Activated T-helper 2 cell treated with anti-CD3 and anti-CD28 coated beads, Interferon-gamma antibody, Interleukin-2, Interleukin-4, amounts not matched to agents 10 μg/mL and 5 μg/mL and 100 μg/mL, durations not matched to agents 14 hours and 24 hours and 36 hours (primary cell): ENCODE results near the gene CSTPP1. TPM values are rescaled to one million over a fixed set of nuclear protein-coding genes. Genes with fewer than 3 reads are reported as not detected.

Experiments
- DNase-seq: peaks from one replicate; pipeline ENCODE4 v3.0.0; 2021; ENCODE audit warnings: low spot score
- H3K27ac Mint-ChIP-seq: one replicate; pipeline ENCODE4 v1.8.0; 2021; ENCODE audit warnings: mixed read lengths
- H3K27me3 Mint-ChIP-seq: one replicate; pipeline ENCODE4 v1.8.0; 2021; ENCODE audit warnings: low read depth, mixed read lengths
- H3K36me3 Mint-ChIP-seq: one replicate; pipeline ENCODE4 v1.8.0; 2021; ENCODE audit warnings: low read depth, mixed read lengths
- H3K4me1 Mint-ChIP-seq: one replicate; pipeline ENCODE4 v1.8.0; 2021; ENCODE audit warnings: low read depth, mixed read lengths
- H3K4me3 Mint-ChIP-seq: one replicate; pipeline ENCODE4 v1.8.0; 2021; ENCODE audit warnings: low read depth, mild to moderate bottlenecking, moderate library complexity, mixed read lengths
- H3K9me3 Mint-ChIP-seq: one replicate; pipeline ENCODE4 v1.8.0; 2021; ENCODE audit warnings: mixed read lengths
- intact Hi-C: fragments of 100-400 bp; cut with micrococcal nuclease; formaldehyde crosslinking; loops from one replicate; pipeline ENCODE4 v1.15.1; 2023
- total RNA-seq: library from RNA; stranded (reverse); gene quantifications from 2 replicates; pipeline ENCODE4 v1.2.3, GENCODE V29; 2022

CSTPP1 gene
- total RNA-seq, 1 donor from 2014 or later = 17.8 TPM

DNA sequence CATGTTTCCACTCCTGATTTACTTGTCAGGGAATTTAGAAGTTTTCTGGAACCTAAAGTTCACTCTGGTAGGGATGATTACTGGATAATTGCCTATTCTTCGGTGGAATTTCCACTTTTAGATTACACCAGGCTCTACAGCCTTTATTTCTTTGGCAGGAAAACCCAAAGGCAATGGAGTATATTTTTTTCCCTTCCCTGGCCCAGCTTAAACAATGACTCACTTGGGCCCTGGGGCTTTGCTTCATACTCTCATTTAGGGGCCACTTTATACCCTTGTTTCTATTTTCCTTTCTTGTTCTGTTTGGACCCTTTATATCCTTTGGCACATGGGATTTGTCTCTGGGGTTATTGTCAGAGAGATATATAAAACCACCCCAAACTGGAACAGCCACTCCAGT is 114.7 kb downstream of the CSTPP1 start:
- peaks cover 5% of the 10 kb centered on the region for H3K36me3 Mint-ChIP-seq
- H3K4me3 Mint-ChIP-seq = no peak overlapping the region
- H3K27ac Mint-ChIP-seq = no peak overlapping the region
- intact Hi-C loops = no loop called here
- no peaks in the 10 kb centered on the region for H3K4me1 Mint-ChIP-seq
- no peaks in the 10 kb centered on the region for H3K9me3 Mint-ChIP-seq
- H3K27me3 Mint-ChIP-seq = no peaks in the 10 kb centered on the region
- DNase-seq = no peak

DNA sequence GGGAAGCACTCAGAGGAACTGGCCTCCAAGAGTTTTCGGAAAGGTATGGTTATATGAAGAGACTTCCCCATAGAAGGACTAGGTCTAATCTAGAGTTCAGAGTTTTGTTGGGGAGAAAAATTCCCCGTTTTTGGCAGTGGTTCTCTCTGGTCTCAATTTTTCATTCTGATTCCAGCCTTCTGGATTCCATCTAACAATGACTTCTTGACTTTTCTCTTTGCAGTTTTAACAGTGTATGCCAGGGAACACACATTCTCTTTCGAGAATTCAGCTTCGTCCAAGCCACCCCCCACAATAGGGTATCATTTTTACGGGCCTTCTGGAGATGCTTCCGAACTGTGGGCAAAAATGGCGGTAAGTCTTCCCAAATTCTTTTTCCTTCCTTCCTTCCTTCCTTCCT is 115.6 kb downstream of the CSTPP1 start:
- intact Hi-C loops = no loop called here
- no peak for DNase-seq
- no peaks in the 10 kb centered on the region for H3K4me1 Mint-ChIP-seq
- H3K4me3 Mint-ChIP-seq = no peak overlapping the region
- no peaks in the 10 kb centered on the region for H3K27me3 Mint-ChIP-seq
- H3K36me3 Mint-ChIP-seq = peaks cover 5% of the 10 kb centered on the region
- H3K9me3 Mint-ChIP-seq = no peaks in the 10 kb centered on the region
- H3K27ac Mint-ChIP-seq = no peak overlapping the region

DNA sequence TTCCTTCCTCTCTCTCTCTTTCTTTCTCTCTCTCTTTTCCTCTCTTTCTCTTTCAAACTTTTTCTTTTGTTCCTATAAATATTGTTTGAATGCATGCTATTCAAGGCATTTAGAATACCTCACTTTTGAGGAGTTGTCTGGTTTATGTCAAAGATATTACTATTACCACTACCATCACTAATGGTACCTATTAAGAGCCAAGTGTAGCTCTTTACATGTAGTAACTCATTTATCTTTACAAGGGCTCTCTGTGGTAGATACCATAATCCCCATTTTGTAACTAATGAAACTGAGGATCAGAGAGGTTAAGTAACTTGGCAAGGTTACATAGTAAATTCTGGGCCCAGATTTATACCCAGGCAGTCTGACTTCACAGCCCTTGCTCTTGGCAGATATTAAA is 116.0 kb downstream of the CSTPP1 start:
- H3K27ac Mint-ChIP-seq = no peak overlapping the region
- intact Hi-C loops = no loop called here
- H3K4me3 Mint-ChIP-seq = no peak overlapping the region
- no peaks in the 10 kb centered on the region for H3K9me3 Mint-ChIP-seq
- no peak for DNase-seq
- no peaks in the 10 kb centered on the region for H3K27me3 Mint-ChIP-seq
- H3K36me3 Mint-ChIP-seq = peaks cover 5% of the 10 kb centered on the region
- H3K4me1 Mint-ChIP-seq = no peaks in the 10 kb centered on the region

DNA sequence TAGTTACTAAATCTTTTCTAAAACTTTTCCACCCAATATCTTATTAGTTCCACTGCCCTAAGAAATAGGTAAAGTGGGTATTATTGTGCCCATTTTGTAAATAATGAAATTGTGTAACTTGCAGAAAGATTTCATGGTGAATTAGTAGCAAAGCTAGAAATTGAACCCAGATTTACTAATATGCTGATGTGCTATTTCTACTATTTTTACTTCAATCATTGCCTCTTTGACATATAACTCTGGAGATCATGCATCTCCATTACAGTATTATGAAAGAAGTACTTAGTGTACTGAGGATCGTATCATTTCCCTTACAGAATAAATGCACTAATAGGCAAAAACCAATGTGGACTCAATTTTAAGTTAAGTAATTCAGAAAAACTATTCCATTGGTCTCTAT is 119.0 kb downstream of the CSTPP1 start:
- Mint-ChIP-seq H3K4me1 (peaks cover 1% of the 10 kb centered on the region), H3K36me3 (peaks cover 5% of the 10 kb centered on the region), H3K4me3 (no peak overlapping the region), H3K27me3 (no peaks in the 10 kb centered on the region), H3K9me3 (no peaks in the 10 kb centered on the region), H3K27ac (no peak overlapping the region)
- no peak for DNase-seq
- intact Hi-C loops = no loop called here

DNA sequence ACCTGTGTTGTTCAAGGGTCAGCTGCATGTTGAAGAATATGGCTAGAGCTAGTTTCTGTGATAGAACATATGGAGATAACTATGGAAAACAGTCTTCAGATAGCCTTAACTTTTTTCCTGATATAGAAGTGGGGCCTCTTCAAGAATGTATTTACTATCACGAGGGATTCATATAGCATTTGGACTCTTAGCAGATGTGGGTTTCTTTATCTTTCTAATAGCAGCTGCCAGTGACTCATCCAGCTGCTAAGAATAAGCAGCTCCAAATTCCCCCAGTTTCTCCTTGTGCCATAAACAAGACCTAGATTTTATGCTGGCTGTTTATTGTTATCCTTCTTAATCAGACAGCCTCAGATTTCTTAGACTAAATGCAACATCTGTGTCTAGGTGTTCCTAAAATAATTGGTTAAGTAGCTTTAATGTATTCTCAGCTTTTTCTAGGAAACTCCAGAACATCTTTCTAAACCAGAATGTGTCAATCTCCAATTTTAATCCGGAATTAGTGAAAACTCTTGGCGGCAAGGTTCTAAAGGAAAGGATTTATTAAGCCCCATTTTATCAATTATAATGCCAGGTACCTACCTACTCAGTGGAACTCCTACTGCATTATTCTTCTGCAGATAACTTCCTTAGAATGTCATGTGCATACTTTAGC is 119.8 kb downstream of the CSTPP1 start:
- Mint-ChIP-seq H3K4me1 (peaks cover 6% of the 10 kb centered on the region), H3K4me3 (no peak overlapping the region), H3K9me3 (no peaks in the 10 kb centered on the region), H3K36me3 (peaks cover 5% of the 10 kb centered on the region), H3K27me3 (no peaks in the 10 kb centered on the region), H3K27ac (no peak overlapping the region)
- intact Hi-C loops = no loop called here
- no peak for DNase-seq

DNA sequence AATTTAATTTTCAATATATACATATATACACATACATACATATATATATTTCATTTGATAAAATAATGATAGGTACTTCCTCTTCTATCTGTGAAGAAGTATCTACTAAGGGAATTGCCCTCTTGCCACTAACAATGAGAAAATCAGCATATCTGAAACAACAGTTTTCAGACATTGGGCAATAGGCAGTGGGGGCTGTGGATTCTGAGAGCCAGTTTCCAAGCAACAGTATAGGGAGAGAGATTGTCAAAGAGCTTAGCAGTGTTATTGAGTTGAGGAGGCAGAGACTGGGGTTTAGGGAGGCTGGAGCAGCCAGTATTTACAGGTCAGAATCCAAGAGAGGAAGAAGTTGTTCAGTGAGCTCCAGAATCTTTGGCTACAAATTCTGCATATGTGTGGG is 120.8 kb downstream of the CSTPP1 start:
- intact Hi-C loops = no loop called here
- Mint-ChIP-seq H3K4me1 (peaks cover 8% of the 10 kb centered on the region), H3K9me3 (no peaks in the 10 kb centered on the region), H3K36me3 (peaks cover 5% of the 10 kb centered on the region), H3K27ac (no peak overlapping the region), H3K27me3 (no peaks in the 10 kb centered on the region), H3K4me3 (no peak overlapping the region)
- no peak for DNase-seq

DNA sequence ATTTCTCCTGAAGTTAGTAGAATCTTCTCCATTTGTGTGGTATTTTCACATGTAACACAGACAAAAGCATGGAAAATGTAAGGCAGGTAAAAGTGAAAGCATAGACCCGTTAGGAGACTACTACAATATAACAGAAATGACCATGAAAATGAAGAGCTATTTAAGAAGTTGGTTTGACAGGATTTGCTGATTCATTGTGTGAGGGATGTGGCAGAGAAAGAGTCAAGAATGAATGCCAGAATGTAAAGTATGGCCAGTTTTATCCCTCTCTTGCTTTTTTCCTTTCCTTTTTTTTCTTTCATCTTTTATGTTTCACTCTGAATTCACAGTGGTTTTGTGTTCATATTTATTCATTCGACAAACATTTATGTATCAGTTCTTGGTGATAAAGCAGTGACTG is 124.2 kb downstream of the CSTPP1 start:
- no peaks in the 10 kb centered on the region for H3K9me3 Mint-ChIP-seq
- H3K27ac Mint-ChIP-seq = no peak overlapping the region
- intact Hi-C loops = no loop called here
- H3K4me3 Mint-ChIP-seq = no peak overlapping the region
- DNase-seq = no peak
- H3K27me3 Mint-ChIP-seq = no peaks in the 10 kb centered on the region
- no peaks in the 10 kb centered on the region for H3K36me3 Mint-ChIP-seq
- peaks cover 8% of the 10 kb centered on the region for H3K4me1 Mint-ChIP-seq

DNA sequence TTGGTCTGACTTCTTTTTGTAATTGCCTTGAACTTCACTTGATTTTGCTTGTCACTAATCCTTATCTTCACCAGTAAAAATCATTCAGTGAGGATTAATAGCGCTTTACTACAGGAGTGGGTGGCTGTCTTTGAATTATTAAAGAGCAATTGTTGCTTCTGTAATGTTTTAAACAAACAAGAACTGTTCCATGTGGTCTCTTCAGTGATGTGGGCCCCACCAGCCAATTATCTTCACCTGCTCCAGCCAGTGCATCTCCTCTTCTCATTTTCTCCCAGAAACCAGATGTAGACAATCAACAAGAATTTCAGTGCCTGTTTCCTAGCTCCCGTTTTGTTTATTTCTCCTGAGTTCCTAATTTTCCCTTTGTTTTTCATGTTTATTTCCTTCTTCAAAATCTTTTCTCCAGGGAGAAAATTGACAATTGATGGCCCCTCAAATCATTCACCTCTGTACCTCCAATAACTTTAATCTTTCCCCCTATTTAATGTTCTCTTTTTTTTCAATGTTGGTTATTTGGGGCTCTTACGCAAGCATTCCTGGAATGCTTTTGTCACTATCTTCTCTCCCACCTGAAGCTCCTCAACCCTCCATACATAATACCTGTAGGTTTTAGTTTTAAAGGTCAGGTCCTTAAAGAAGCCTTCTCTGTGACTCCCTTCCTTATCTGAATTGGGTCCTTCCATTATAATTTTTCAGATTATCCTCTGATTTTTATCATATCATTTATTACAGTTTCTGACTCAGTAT is 125.0 kb downstream of the CSTPP1 start:
- Mint-ChIP-seq H3K27ac (no peak overlapping the region), H3K4me3 (no peak overlapping the region), H3K36me3 (no peaks in the 10 kb centered on the region), H3K4me1 (peaks cover 8% of the 10 kb centered on the region), H3K27me3 (no peaks in the 10 kb centered on the region), H3K9me3 (no peaks in the 10 kb centered on the region)
- intact Hi-C loops = no loop called here
- no peak for DNase-seq

DNA sequence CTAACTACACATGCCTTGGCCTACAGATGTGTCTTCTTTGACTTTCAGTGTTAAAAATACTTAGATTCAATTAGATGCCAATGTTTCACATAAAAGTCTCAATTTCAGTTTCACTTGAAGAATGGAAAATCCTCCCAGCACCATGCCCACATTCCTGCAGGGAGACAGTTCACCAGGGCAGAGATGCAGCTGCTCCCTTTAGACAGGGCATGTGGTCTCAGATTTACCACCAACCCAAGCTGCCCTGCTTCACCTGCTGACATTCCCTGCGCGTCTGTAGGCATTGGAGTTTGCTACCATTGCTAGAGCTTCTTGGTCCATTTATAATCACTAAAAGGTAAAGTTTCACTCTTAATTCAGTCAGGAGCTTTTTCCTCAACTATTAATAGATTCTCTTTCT is 126.2 kb downstream of the CSTPP1 start:
- Mint-ChIP-seq H3K36me3 (no peaks in the 10 kb centered on the region), H3K27ac (no peak overlapping the region), H3K4me3 (no peak overlapping the region), H3K4me1 (peaks cover 8% of the 10 kb centered on the region), H3K9me3 (no peaks in the 10 kb centered on the region), H3K27me3 (no peaks in the 10 kb centered on the region)
- no peak for DNase-seq
- intact Hi-C loops = no loop called here

DNA sequence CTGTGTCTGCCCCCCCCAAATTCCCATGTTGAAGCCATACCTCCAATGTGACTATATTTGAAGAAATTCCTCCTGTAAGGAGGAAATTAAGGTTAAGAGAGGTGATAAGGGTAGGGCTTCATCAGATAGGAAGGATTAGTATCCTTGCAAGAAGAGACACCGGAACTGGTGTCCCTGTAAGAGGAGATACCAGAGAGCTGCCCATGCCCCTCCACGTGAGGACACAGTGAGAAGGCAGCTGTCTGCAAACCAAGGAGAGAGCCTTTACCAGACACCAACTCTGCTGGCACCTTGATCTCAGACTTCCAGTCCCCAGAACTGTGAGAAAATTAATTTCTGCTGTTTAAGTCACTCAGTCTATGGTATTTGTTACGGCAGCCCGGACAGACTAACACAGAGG is 130.8 kb downstream of the CSTPP1 start:
- DNase-seq = no peak
- H3K27ac Mint-ChIP-seq = no peak overlapping the region
- no peaks in the 10 kb centered on the region for H3K9me3 Mint-ChIP-seq
- no peaks in the 10 kb centered on the region for H3K36me3 Mint-ChIP-seq
- H3K27me3 Mint-ChIP-seq = peaks cover 3% of the 10 kb centered on the region
- intact Hi-C loops = no loop called here
- no peaks in the 10 kb centered on the region for H3K4me1 Mint-ChIP-seq
- no peak overlapping the region for H3K4me3 Mint-ChIP-seq

DNA sequence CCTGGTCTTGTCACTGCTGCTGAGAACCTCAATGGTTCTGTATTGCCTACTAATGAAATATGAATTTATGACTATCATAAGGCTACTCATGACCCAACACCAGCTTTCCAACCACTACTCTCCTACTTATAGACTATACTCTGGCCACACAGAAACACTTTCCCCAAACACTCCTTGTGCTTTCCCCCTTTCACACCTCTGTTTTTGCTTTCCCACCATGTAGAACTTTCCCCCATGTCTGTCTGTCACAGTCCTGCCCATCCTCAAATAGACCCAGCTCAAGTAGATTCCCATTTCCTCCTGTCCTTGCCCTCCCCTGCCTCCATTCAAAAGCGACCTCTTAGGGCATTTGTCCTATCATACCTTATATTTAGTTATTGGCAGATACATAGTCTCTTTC is 134.2 kb downstream of the CSTPP1 start:
- Mint-ChIP-seq H3K27me3 (peaks cover 7% of the 10 kb centered on the region), H3K36me3 (no peaks in the 10 kb centered on the region), H3K9me3 (no peaks in the 10 kb centered on the region), H3K4me3 (no peak overlapping the region), H3K27ac (no peak overlapping the region), H3K4me1 (no peaks in the 10 kb centered on the region)
- intact Hi-C loops = no loop called here
- no peak for DNase-seq

DNA sequence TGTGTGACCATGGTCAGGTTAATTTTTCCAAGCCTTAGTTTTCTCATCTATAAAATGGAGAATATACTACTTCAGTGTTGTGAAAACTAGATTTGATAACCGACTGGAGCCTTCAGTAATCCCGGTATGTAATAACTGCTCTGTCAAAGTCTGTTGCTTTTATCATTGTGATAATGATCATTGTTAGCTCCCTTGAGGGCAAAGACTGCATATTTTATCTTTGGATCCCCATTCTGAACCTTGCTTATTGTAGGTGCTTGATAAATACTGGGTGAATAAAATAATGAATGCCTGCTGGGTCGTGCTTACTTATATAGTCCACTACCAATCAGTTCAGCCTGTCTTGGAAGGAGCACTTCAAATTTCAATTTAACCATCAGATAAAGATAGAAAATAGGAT is 134.8 kb downstream of the CSTPP1 start:
- Mint-ChIP-seq H3K27ac (no peak overlapping the region), H3K27me3 (peaks cover 7% of the 10 kb centered on the region), H3K9me3 (no peaks in the 10 kb centered on the region), H3K36me3 (no peaks in the 10 kb centered on the region), H3K4me3 (no peak overlapping the region), H3K4me1 (no peaks in the 10 kb centered on the region)
- DNase-seq = no peak
- intact Hi-C loops = no loop called here

DNA sequence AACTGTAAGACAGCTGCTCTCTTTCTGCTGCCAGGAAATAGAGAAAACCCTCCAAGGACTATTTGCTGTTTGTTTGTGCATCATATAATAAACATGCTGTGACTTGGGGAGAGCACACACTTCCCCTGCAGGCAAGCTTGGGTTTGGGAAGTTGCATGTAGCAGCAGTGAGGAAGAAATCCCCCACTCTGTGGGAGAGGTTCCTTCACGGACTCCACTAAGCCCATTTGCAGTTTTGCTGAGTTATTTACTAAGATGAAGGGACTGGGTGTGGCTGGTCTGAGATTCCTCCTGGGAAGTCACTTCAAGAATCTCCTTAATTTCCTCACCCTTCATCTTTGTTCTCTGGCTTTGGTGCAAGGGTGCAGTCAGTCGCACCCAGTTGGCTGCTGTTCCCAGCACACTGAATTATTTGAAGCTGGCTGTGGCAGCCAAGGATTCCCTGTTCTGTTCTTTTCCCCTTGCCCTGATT is 135.3 kb downstream of the CSTPP1 start:
- Mint-ChIP-seq H3K9me3 (no peaks in the 10 kb centered on the region), H3K27ac (no peak overlapping the region), H3K27me3 (peaks cover 7% of the 10 kb centered on the region), H3K4me1 (no peaks in the 10 kb centered on the region), H3K36me3 (no peaks in the 10 kb centered on the region), H3K4me3 (no peak overlapping the region)
- intact Hi-C loops = no loop called here
- no peak for DNase-seq
